Measurements from ENCODE around the gene TSPAN14. TPM values are rescaled to one million over a fixed set of nuclear protein-coding genes. Genes with fewer than 3 reads are reported as not detected.

TSPAN14 gene
- total and polyA plus RNA-seq, 2 of the 8 experiments (the other 6 are each of a cell fraction or from before 2014, with no cell fraction given) = 47.4 to 57.8 TPM

DNA sequence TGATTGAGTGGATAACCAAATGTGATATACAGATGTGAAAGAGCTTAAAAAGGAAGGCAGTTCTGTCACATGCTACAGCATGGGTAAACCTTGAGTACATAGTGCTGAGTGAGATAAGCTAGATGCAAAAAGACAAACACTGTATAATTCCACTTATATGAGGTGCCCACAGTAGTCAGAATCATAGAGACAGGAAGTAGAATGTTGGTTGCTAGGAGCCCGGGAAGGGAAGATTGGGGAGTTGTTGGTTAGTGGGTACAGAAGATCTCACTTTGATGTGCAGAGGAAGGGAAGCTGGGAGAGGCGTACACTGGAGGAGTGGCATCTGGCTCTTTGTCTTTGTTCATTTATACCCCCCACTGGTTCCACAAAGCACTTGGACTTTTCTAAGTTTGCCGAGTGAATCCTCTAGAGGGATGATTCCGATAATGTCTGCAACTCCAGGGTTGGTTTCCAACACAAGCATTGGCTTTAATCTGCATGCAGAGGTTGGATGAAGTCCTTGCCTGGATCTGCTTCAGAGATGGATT lies 39.5 kb downstream of the TSPAN14 start (continued):
- TF ChIP-seq SUZ12 (IDR thresholded peaks at IDR 0.05; ENCODE audit: low read length) (no peak), KDM1A (IDR thresholded peaks at IDR 0.05; ENCODE audit: borderline replicate concordance, low read length) (no peak), SIN3A (conservative IDR thresholded peaks at IDR 0.05 in 1 of 2, IDR thresholded peaks at IDR 0.05 in 1 of 2; ENCODE audit: low read depth in 1 of 2, low read length in 2 of 2) (no peak), TAF7 (optimal IDR thresholded peaks at IDR 0.05; ENCODE audit: borderline replicate concordance, low read depth, low read length) (no peak), POLR2A (IDR thresholded peaks at IDR 0.05; ENCODE audit: control extremely low read depth in 1 of 2, low read depth in 2 of 2, low read length in 2 of 2) (no peak), HDAC2 (IDR thresholded peaks at IDR 0.05; ENCODE audit: borderline replicate concordance in 1 of 2, low read depth in 2 of 2, low read length in 2 of 2) (no peak)
